ENCODE measurements around the gene GADD45G.
A peak's percentile ranks its signal among the peaks of the same experiment; 100 is the strongest.

Gene GADD45G

GRCh38 chr9:89613912-89614892 lies 9.4 kb downstream of the GADD45G start:
- Histone ChIP-seq H3K4me3 (ENCODE audit: low read depth in 1 of 2, low read length in 2 of 2) (no peak overlapping the region), H3K27ac (ENCODE audit: low read depth, low read length) (no peak overlapping the region), H3K9ac (ENCODE audit: low read length) (no peak overlapping the region)

GRCh38 chr9:89615661-89616060 lies 10.8 kb downstream of the GADD45G start:
- Histone ChIP-seq H3K9me3 (ENCODE audit: low read length) (no peaks in the 10 kb centered on the region), H3K27ac (ENCODE audit: low read depth, low read length) (no peak overlapping the region), H3K4me3 (ENCODE audit: low read depth in 1 of 2, low read length in 2 of 2) (no peak overlapping the region), H3K36me3 (ENCODE audit: insufficient read depth, low read length) (no peaks in the 10 kb centered on the region), H3K27me3 (ENCODE audit: control insufficient read depth in 1 of 2, insufficient read depth in 2 of 2, low read length in 2 of 2) (no peaks in the 10 kb centered on the region), H3K4me1 (ENCODE audit: insufficient read depth, low read length) (peaks cover under 1% of the 10 kb centered on the region), H3K9ac (ENCODE audit: low read length) (no peak overlapping the region)

More at GRCh38 chr9:89613912-89614892, 9.4 kb downstream of the GADD45G start:
- no peaks in the 10 kb centered on the region for H3K4me1 ChIP-seq (ENCODE audit: insufficient read depth, low read length)
- no peaks in the 10 kb centered on the region for H3K36me3 ChIP-seq (ENCODE audit: insufficient read depth, low read length)
- no peaks in the 10 kb centered on the region for H3K9me3 ChIP-seq (ENCODE audit: low read length)
- H3K27me3 ChIP-seq (ENCODE audit: control insufficient read depth in 1 of 2, insufficient read depth in 2 of 2, low read length in 2 of 2), result no peaks in the 10 kb centered on the region

- H3K9ac ChIP-seq (ENCODE audit: low read length), result no peak overlapping the region
- no peaks in the 10 kb centered on the region for H3K36me3 ChIP-seq (ENCODE audit: insufficient read depth, low read length)
- H3K27me3 ChIP-seq (ENCODE audit: control insufficient read depth in 1 of 2, insufficient read depth in 2 of 2, low read length in 2 of 2), result no peaks in the 10 kb centered on the region
- no peak overlapping the region for H3K4me3 ChIP-seq (ENCODE audit: low read depth in 1 of 2, low read length in 2 of 2)
- no peaks in the 10 kb centered on the region for H3K9me3 ChIP-seq (ENCODE audit: low read length)
- H3K27ac ChIP-seq (ENCODE audit: low read depth, low read length), result no peak overlapping the region
- peaks cover 8% of the 10 kb centered on the region for H3K4me1 ChIP-seq (ENCODE audit: insufficient read depth, low read length)
These were observed 11.6 kb downstream of the GADD45G start for GRCh38 chr9:89616411-89616810.

- no peaks in the 10 kb centered on the region for H3K36me3 ChIP-seq (ENCODE audit: insufficient read depth, low read length)
- no peak overlapping the region for H3K9ac ChIP-seq (ENCODE audit: low read length)
- no peaks in the 10 kb centered on the region for H3K9me3 ChIP-seq (ENCODE audit: low read length)
- no peak overlapping the region for H3K4me3 ChIP-seq (ENCODE audit: low read depth in 1 of 2, low read length in 2 of 2)
- H3K27me3 ChIP-seq (ENCODE audit: control insufficient read depth in 1 of 2, insufficient read depth in 2 of 2, low read length in 2 of 2), result no peaks in the 10 kb centered on the region
- no peak overlapping the region for H3K27ac ChIP-seq (ENCODE audit: low read depth, low read length)
- peaks cover 24% of the 10 kb centered on the region for H3K4me1 ChIP-seq (ENCODE audit: insufficient read depth, low read length)
These were observed 13.2 kb downstream of the GADD45G start for GRCh38 chr9:89617978-89618377.

- H3K9ac ChIP-seq (ENCODE audit: low read length), result no peak overlapping the region
- no peaks in the 10 kb centered on the region for H3K9me3 ChIP-seq (ENCODE audit: low read length)
- no peak overlapping the region for H3K27ac ChIP-seq (ENCODE audit: low read depth, low read length)
- H3K4me1 ChIP-seq (ENCODE audit: insufficient read depth, low read length), result peaks cover 34% of the 10 kb centered on the region
- H3K27me3 ChIP-seq (ENCODE audit: control insufficient read depth in 1 of 2, insufficient read depth in 2 of 2, low read length in 2 of 2), result no peaks in the 10 kb centered on the region
- H3K36me3 ChIP-seq (ENCODE audit: insufficient read depth, low read length), result no peaks in the 10 kb centered on the region
- no peak overlapping the region for H3K4me3 ChIP-seq (ENCODE audit: low read depth in 1 of 2, low read length in 2 of 2)
These were observed 14.2 kb downstream of the GADD45G start for GRCh38 chr9:89619019-89619418.

- Histone ChIP-seq H3K4me1 (ENCODE audit: insufficient read depth, low read length) (peaks cover 40% of the 10 kb centered on the region), H3K9me3 (ENCODE audit: low read length) (no peaks in the 10 kb centered on the region), H3K27me3 (ENCODE audit: control insufficient read depth in 1 of 2, insufficient read depth in 2 of 2, low read length in 2 of 2) (no peaks in the 10 kb centered on the region), H3K27ac (ENCODE audit: low read depth, low read length) (no peak overlapping the region), H3K36me3 (ENCODE audit: insufficient read depth, low read length) (no peaks in the 10 kb centered on the region), H3K9ac (ENCODE audit: low read length) (no peak overlapping the region), H3K4me3 (ENCODE audit: low read depth in 1 of 2, low read length in 2 of 2) (no peak overlapping the region)
These were observed 14.8 kb downstream of the GADD45G start for GRCh38 chr9:89619424-89620138.

GRCh38 chr9:89621031-89621430 lies 16.2 kb downstream of the GADD45G start:
- Histone ChIP-seq H3K27me3 (ENCODE audit: control insufficient read depth in 1 of 2, insufficient read depth in 2 of 2, low read length in 2 of 2) (no peaks in the 10 kb centered on the region), H3K9ac (ENCODE audit: low read length) (no peak overlapping the region), H3K36me3 (ENCODE audit: insufficient read depth, low read length) (no peaks in the 10 kb centered on the region), H3K4me1 (ENCODE audit: insufficient read depth, low read length) (peaks cover 47% of the 10 kb centered on the region), H3K9me3 (ENCODE audit: low read length) (no peaks in the 10 kb centered on the region), H3K27ac (ENCODE audit: low read depth, low read length) (no peak overlapping the region), H3K4me3 (ENCODE audit: low read depth in 1 of 2, low read length in 2 of 2) (no peak overlapping the region)

GRCh38 chr9:89621676-89622075 lies 16.9 kb downstream of the GADD45G start:
- Histone ChIP-seq H3K4me3 (ENCODE audit: low read depth in 1 of 2, low read length in 2 of 2) (no peak overlapping the region), H3K4me1 (ENCODE audit: insufficient read depth, low read length) (peaks cover 47% of the 10 kb centered on the region), H3K27ac (ENCODE audit: low read depth, low read length) (peak overlapping the region; percentile 63), H3K27me3 (ENCODE audit: control insufficient read depth in 1 of 2, insufficient read depth in 2 of 2, low read length in 2 of 2) (no peaks in the 10 kb centered on the region), H3K9ac (ENCODE audit: low read length) (no peak overlapping the region), H3K9me3 (ENCODE audit: low read length) (no peaks in the 10 kb centered on the region), H3K36me3 (ENCODE audit: insufficient read depth, low read length) (no peaks in the 10 kb centered on the region)

GRCh38 chr9:89622933-89623861 lies 18.4 kb downstream of the GADD45G start:
- Histone ChIP-seq H3K27me3 (ENCODE audit: control insufficient read depth in 1 of 2, insufficient read depth in 2 of 2, low read length in 2 of 2) (no peaks in the 10 kb centered on the region), H3K4me1 (ENCODE audit: insufficient read depth, low read length) (peaks cover 47% of the 10 kb centered on the region), H3K9ac (ENCODE audit: low read length) (no peak overlapping the region), H3K27ac (ENCODE audit: low read depth, low read length) (peak overlapping the region; percentile 81), H3K9me3 (ENCODE audit: low read length) (no peaks in the 10 kb centered on the region), H3K36me3 (ENCODE audit: insufficient read depth, low read length) (no peaks in the 10 kb centered on the region), H3K4me3 (ENCODE audit: low read depth in 1 of 2, low read length in 2 of 2) (peak overlapping the region in 1 of 2 donors; percentile 26)

GRCh38 chr9:89623925-89624420 lies 19.2 kb downstream of the GADD45G start:
- H3K36me3 ChIP-seq (ENCODE audit: insufficient read depth, low read length), result no peaks in the 10 kb centered on the region
- H3K27me3 ChIP-seq (ENCODE audit: control insufficient read depth in 1 of 2, insufficient read depth in 2 of 2, low read length in 2 of 2), result no peaks in the 10 kb centered on the region
- peak overlapping the region; percentile 81 for H3K27ac ChIP-seq (ENCODE audit: low read depth, low read length)
- H3K4me1 ChIP-seq (ENCODE audit: insufficient read depth, low read length), result peaks cover 47% of the 10 kb centered on the region
- H3K9me3 ChIP-seq (ENCODE audit: low read length), result no peaks in the 10 kb centered on the region
- H3K4me3 ChIP-seq (ENCODE audit: low read depth in 1 of 2, low read length in 2 of 2), result peak overlapping the region in 1 of 2 donors; percentile 26
- H3K9ac ChIP-seq (ENCODE audit: low read length), result peak overlapping the region; percentile 32
